H1 (cell line): ENCODE results near the gene IFNA13. TPM values are rescaled to one million over a fixed set of nuclear protein-coding genes. Genes with fewer than 3 reads are reported as not detected.

Experiments used
- CTCF ChIA-PET: fragments of 300-600 bp; sonication (Branson Sonifier 250); formaldehyde crosslinking; loops from one replicate; lab custom pipeline; 2021; ENCODE audit not compliant: partially characterized antibody; lab: Charles Lee
- POLR2A ChIA-PET: fragments of 300-600 bp; sonication (Branson Sonifier 250); formaldehyde crosslinking; loops from one replicate; lab custom pipeline; 2021; ENCODE audit warnings: inconsistent platforms; ENCODE audit not compliant: partially characterized antibody; lab: Charles Lee
- DNase-seq, 2 experiments: peaks; one replicate each; pipeline versions ENCODE4 v3.0.0 to v3.0.0-alpha.2; 2010 to 2022; ENCODE audit warnings: low spot score in 2 of 2, low read depth in 1 of 2, mixed read lengths in 1 of 2
- FAIRE-seq: peaks from 2 replicates; lab custom pipeline; 2011; peaks lifted over from hg19 to GRCh38; lab: Jason Lieb, UNC
- H2AFZ ChIP-seq: 2 replicates; pipeline ENCODE4 v1.8.1; 2012; ENCODE audit warnings: low read length, inconsistent platforms
- H2AK5ac ChIP-seq: 2 replicates; pipeline ENCODE4 v1.6.1; 2013; ENCODE audit warnings: low read depth, low read length
- H2BK120ac ChIP-seq: replicated peaks from 2 replicates; pipeline ENCODE3; 2013; ENCODE audit warnings: low read depth, low read length, inconsistent platforms
- H2BK12ac ChIP-seq: 2 replicates; pipeline ENCODE4 v1.6.1; 2013; ENCODE audit warnings: low read depth, low read length
- H2BK15ac ChIP-seq: 2 replicates; pipeline ENCODE4 v1.6.1; 2013; ENCODE audit warnings: low read length
- H2BK20ac ChIP-seq: 2 replicates; pipeline ENCODE4 v1.6.1; 2013; ENCODE audit warnings: low read length
- H2BK5ac ChIP-seq: 2 replicates; pipeline ENCODE4 v1.6.1; 2013; ENCODE audit warnings: low read depth, low read length
- H3K14ac ChIP-seq: 2 replicates; pipeline ENCODE4 v1.6.1; 2013; ENCODE audit warnings: inconsistent platforms; ENCODE audit not compliant: insufficient read length
- H3K18ac ChIP-seq: 2 replicates; pipeline ENCODE4 v1.6.1; 2013; ENCODE audit warnings: low read length; ENCODE audit errors: extremely low read depth
- H3K23ac ChIP-seq: 2 replicates; pipeline ENCODE4 v1.6.1; 2013; ENCODE audit warnings: inconsistent platforms; ENCODE audit not compliant: insufficient read length
- H3K23me2 ChIP-seq: 2 replicates; pipeline ENCODE4 v1.6.1; 2013; ENCODE audit warnings: low read depth, low read length
- H3K27ac ChIP-seq: 2 replicates; pipeline ENCODE4 v1.6.1; 2011; ENCODE audit warnings: low read depth, low read length, inconsistent platforms
- H3K27me3 ChIP-seq, 4 experiments: replicated peaks in 1 of 4; 1 replicate in 1 of 4; 2 replicates in 3 of 4; pipeline versions ENCODE4 v1.6.1 to v1.8.1; 2011 to 2013; ENCODE audit warnings: low read length in 3 of 4, mild to moderate bottlenecking in 3 of 4, inconsistent platforms in 2 of 4, mixed read lengths in 2 of 4, moderate library complexity in 1 of 4; ENCODE audit not compliant: control insufficient read depth in 3 of 4, insufficient read depth in 3 of 4; ENCODE audit errors: extremely low read depth in 1 of 4
- H3K36me3 ChIP-seq, 4 experiments: 2 replicates each; pipeline versions ENCODE4 v1.6.1 to v1.8.1; 2011 to 2013; ENCODE audit warnings: mild to moderate bottlenecking in 4 of 4, low read length in 3 of 4, moderate library complexity in 2 of 4, control low read depth in 1 of 4, inconsistent platforms in 1 of 4; ENCODE audit not compliant: insufficient read depth in 4 of 4, control insufficient read depth in 2 of 4
- H3K4ac ChIP-seq: replicated peaks from 2 replicates; pipeline ENCODE3; 2013; ENCODE audit warnings: low read length, low read depth, mixed read lengths, inconsistent platforms; ENCODE audit not compliant: insufficient read length
- H3K4me1 ChIP-seq, 4 experiments: replicated peaks in 1 of 4; 1 replicate in 1 of 4; 2 replicates in 3 of 4; pipeline versions ENCODE4 v1.6.1 to v1.8.1; 2011 to 2013; ENCODE audit warnings: low read length in 3 of 4, inconsistent platforms in 2 of 4, mixed read lengths in 1 of 4; ENCODE audit not compliant: insufficient read depth in 4 of 4, control insufficient read depth in 3 of 4
- H3K4me2 ChIP-seq, 2 experiments: 2 replicates each; pipeline versions ENCODE4 v1.6.1 to v1.8.1; 2011 to 2013; ENCODE audit warnings: low read depth in 2 of 2, low read length in 2 of 2, control low read depth in 1 of 2, inconsistent platforms in 1 of 2, mild to moderate bottlenecking in 1 of 2; ENCODE audit not compliant: insufficient read depth in 1 of 2
- H3K4me3 ChIP-seq, 4 experiments: fragments of 200-600, 300-600 bp in 1 of 4; sonication (generic), shearing (Covaris generic), sonication (Bioruptor Twin) in 1 of 4; 2 replicates each; pipeline versions ENCODE4 v1.5.1 to v1.8.1; 2011 to 2016; ENCODE audit warnings: low read length in 4 of 4, low read depth in 3 of 4, control low read depth in 2 of 4, inconsistent platforms in 2 of 4, mild to moderate bottlenecking in 2 of 4, mixed read lengths in 1 of 4, moderate library complexity in 1 of 4; ENCODE audit not compliant: insufficient read depth in 2 of 4; ENCODE audit errors: extremely low read depth in 1 of 4
- H3K56ac ChIP-seq: replicated peaks from 2 replicates; pipeline ENCODE3; 2013; ENCODE audit warnings: low read depth, mild to moderate bottlenecking, mixed read lengths, low read length, inconsistent platforms; ENCODE audit not compliant: insufficient read length
- H3K79me1 ChIP-seq: 2 replicates; pipeline ENCODE4 v1.6.1; 2013; ENCODE audit warnings: low read depth, low read length, control low read depth
- H3K79me2 ChIP-seq, 2 experiments: 2 replicates each; pipeline versions ENCODE4 v1.6.1 to v1.8.1; 2012 to 2013; ENCODE audit warnings: low read length in 2 of 2, mild to moderate bottlenecking in 2 of 2, inconsistent platforms in 1 of 2; ENCODE audit not compliant: insufficient read depth in 2 of 2, control insufficient read depth in 1 of 2
- H3K9ac ChIP-seq, 4 experiments: replicated peaks in 1 of 4; 1 replicate in 1 of 4; 2 replicates in 3 of 4; pipeline versions ENCODE4 v1.6.1 to v1.8.1; 2011 to 2013; ENCODE audit warnings: low read depth in 3 of 4, low read length in 3 of 4, control low read depth in 2 of 4, mild to moderate bottlenecking in 2 of 4, moderate library complexity in 2 of 4, inconsistent platforms in 1 of 4; ENCODE audit errors: extremely low read depth in 1 of 4
- H3K9me3 ChIP-seq, 2 experiments: 2 replicates each; pipeline versions ENCODE4 v1.6.1 to v1.8.1; 2012 to 2013; ENCODE audit warnings: mild to moderate bottlenecking in 2 of 2, moderate library complexity in 2 of 2, control low read depth in 1 of 2, inconsistent platforms in 1 of 2, low read depth in 1 of 2, low read length in 1 of 2, mixed read lengths in 1 of 2; ENCODE audit not compliant: insufficient read depth in 2 of 2
- H4K20me1 ChIP-seq, 2 experiments: replicated peaks in 1 of 2; 2 replicates each; pipeline versions ENCODE3 to v1.8.1; 2011 to 2013; ENCODE audit warnings: inconsistent platforms in 2 of 2, low read length in 2 of 2, mild to moderate bottlenecking in 1 of 2; ENCODE audit not compliant: insufficient read depth in 2 of 2, control insufficient read depth in 1 of 2
- H4K5ac ChIP-seq: 2 replicates; pipeline ENCODE4 v1.6.1; 2013; ENCODE audit warnings: low read length, low read depth, mixed read lengths, inconsistent platforms; ENCODE audit not compliant: insufficient read length
- H4K8ac ChIP-seq: 2 replicates; pipeline ENCODE4 v1.8.0; 2013; ENCODE audit warnings: mild to moderate bottlenecking, moderate library complexity, low read length, inconsistent platforms; ENCODE audit not compliant: insufficient read depth; ENCODE audit errors: extremely low read depth
- H4K91ac ChIP-seq: replicated peaks from 2 replicates; pipeline ENCODE3; 2013; ENCODE audit warnings: low read length, mixed read lengths, inconsistent platforms; ENCODE audit not compliant: insufficient read length
- RBBP5 ChIP-seq: IDR thresholded peaks from 2 replicates; pipeline ENCODE4 v1.7.1; 2012; ENCODE audit warnings: low read depth, mild to moderate bottlenecking, inconsistent platforms, low read length, moderate library complexity, borderline replicate concordance
- SIX5 ChIP-seq: IDR thresholded peaks from 2 replicates; pipeline ENCODE4 v1.6.1; 2011; ENCODE audit warnings: mild to moderate bottlenecking, low read depth, low read length
- SP1 ChIP-seq: IDR thresholded peaks from 2 replicates; pipeline ENCODE4 v1.6.1; 2011; ENCODE audit warnings: low read depth, low read length
- TBP ChIP-seq: IDR thresholded peaks from 2 replicates; pipeline ENCODE4 v1.6.1; 2011; ENCODE audit warnings: low read depth, low read length, improper control_type of control experiment
- USF2 ChIP-seq: IDR thresholded peaks from 2 replicates; pipeline ENCODE4 v1.6.1; 2011; ENCODE audit warnings: low read length, improper control_type of control experiment
- WGBS, 2 experiments: shearing (Covaris generic) in 1 of 2; methylation state at CpG; one replicate each; pipeline versions ENCODE4 v1.1.6 to v1.1.7; 2013 to 2015; ENCODE audit warnings: low lambda C conversion rate in 2 of 2, mixed read lengths in 2 of 2, inconsistent platforms in 1 of 2, low coverage in 1 of 2, missing lambda C conversion rate in 1 of 2; ENCODE audit not compliant: insufficient replicate concordance in 2 of 2, insufficient coverage in 1 of 2, insufficient read length in 1 of 2; ENCODE audit errors: extremely low coverage in 1 of 2, missing lambda C conversion rate in 1 of 2; 5-methylcytosine and 5-hydroxymethylcytosine counted together
- polyA plus RNA-seq, 7 experiments: library from polyadenylated mRNA; depleted of rRNA in 3 of 7; stranded (reverse) in 5 of 7; unstranded in 2 of 7; fragments of >200 nt in 5 of 7; fragments of 200-250 nt in 2 of 7; gene quantifications; 1 replicate in 5 of 7; 2 replicates in 1 of 7; 4 replicates in 1 of 7; pipeline versions ENCODE4 v1.2.1 to v1.2.3, GENCODE V29; 2011 to 2013; ENCODE audit warnings: missing spikeins in 2 of 7, mixed read lengths in 2 of 7
- total RNA-seq: library from RNA; stranded (reverse); fragmentation: NEBNext Ultra II Directional; extraction: Animal tissue kit (Norgen Biotek cat#: 25700); gene quantifications from 2 replicates; pipeline ENCODE4 v1.2.1, GENCODE V29; 2021

The IFNA13 gene
- total and polyA plus RNA-seq, 2 of the 8 experiments (the other 6 are each of a cell fraction or from before 2014, with no cell fraction given) = not detected

- no peak overlapping the region for H4K5ac ChIP-seq
- POLR2A ChIA-PET = no interaction called here
- no peak for TF ChIP-seq USF2
- TF ChIP-seq SP1 = no peak
- TF ChIP-seq RBBP5 = no peak
- no peak for TF ChIP-seq SIX5
- TF ChIP-seq TBP = no peak
Observed at GRCh38 chr9:21320465-21320864, 47.4 kb downstream of the IFNA13 start.

More at GRCh38 chr9:21320465-21320864, 47.4 kb downstream of the IFNA13 start:
- FAIRE-seq (no peak), DNase-seq (no peak)
- Histone ChIP-seq H2BK12ac (no peak overlapping the region), H2AFZ (no peak overlapping the region), H3K14ac (no peak overlapping the region), H3K4me1 (no peaks in the 10 kb centered on the region), H2AK5ac (no peak overlapping the region), H3K4ac (no peak overlapping the region), H2BK120ac (no peak overlapping the region), H4K91ac (no peak overlapping the region), H2BK15ac (no peak overlapping the region), H3K23me2 (no peaks in the 10 kb centered on the region), H4K20me1 (no peaks in the 10 kb centered on the region), H3K9me3 (no peaks in the 10 kb centered on the region), H3K36me3 (peaks cover 0 to 2% (median 0%) of the 10 kb centered on the region in 4 experiments; a peak in 1 of 8 replicates), H4K8ac (no peak overlapping the region), H3K9ac (no peak overlapping the region), H3K27me3 (no peaks in the 10 kb centered on the region), H3K79me1 (no peaks in the 10 kb centered on the region), H3K4me2 (no peak overlapping the region), H3K23ac (no peak overlapping the region), H2BK5ac (no peak overlapping the region), H2BK20ac (no peak overlapping the region), H3K18ac (no peak overlapping the region), H3K27ac (no peak overlapping the region), H3K79me2 (no peaks in the 10 kb centered on the region), H3K4me3 (no peak overlapping the region), H3K56ac (no peak overlapping the region)
- CTCF ChIA-PET = interaction anchor here (0.7 to 3.8 kb wide), 12 partner anchors 17 to 388 kb away, joined by 3 to 20 read pairs (median 4); no protein-coding TSS in a partner anchor
- 78% methylated on average over 2 of the region's 2 CpGs; no CpG with 5 or more reads in 1 of the 2 experiments for WGBS, 2 experiments
